WTC11 (cell line): ENCODE results near the gene TMEM52. TPM values are rescaled to one million over a fixed set of nuclear protein-coding genes. Genes with fewer than 3 reads are reported as not detected.

ENCODE experiments used
- ATAC-seq: fragments of 200-7000 bp; cut with Tn5 transposase; 2 replicates; pipeline ENCODE4 v1.10.0; 2021; ENCODE audit warnings: mild to moderate bottlenecking, moderate library complexity
- CTCF ChIA-PET: fragments of 300-600 bp; sonication (Branson Sonifier 250); formaldehyde crosslinking; loops from one replicate; lab custom pipeline; 2021; ENCODE audit warnings: antibody characterized with exemption; lab: Charles Lee
- POLR2A ChIA-PET: fragments of 350-600 bp; sonication (Branson Sonifier 250); formaldehyde crosslinking; loops from one replicate; lab custom pipeline; 2021; ENCODE audit warnings: antibody characterized with exemption; lab: Charles Lee
- DNase-seq: peaks from one replicate; pipeline ENCODE4 v3.0.0; 2021; ENCODE audit warnings: low spot score
- H3K27ac Mint-ChIP-seq: 2 replicates; pipeline ENCODE4 v1.8.0; 2021; ENCODE audit warnings: mixed read lengths
- H3K27me3 Mint-ChIP-seq: 2 replicates; pipeline ENCODE4 v1.8.0; 2021; ENCODE audit warnings: low read depth, mild to moderate bottlenecking, moderate library complexity, mixed read lengths
- H3K36me3 Mint-ChIP-seq: 2 replicates; pipeline ENCODE4 v1.8.0; 2021; ENCODE audit warnings: mixed read lengths
- H3K4me1 Mint-ChIP-seq: 2 replicates; pipeline ENCODE4 v1.8.0; 2022; ENCODE audit warnings: mixed read lengths
- H3K4me3 Mint-ChIP-seq: 2 replicates; pipeline ENCODE4 v1.8.0; 2021; ENCODE audit warnings: mild to moderate bottlenecking, moderate library complexity, mixed read lengths
- H3K9me3 Mint-ChIP-seq: 2 replicates; pipeline ENCODE4 v1.8.0; 2021; ENCODE audit warnings: mixed read lengths
- ATF1 ChIP-seq: sonication (generic); formaldehyde crosslinking; IDR thresholded peaks from 2 replicates; pipeline ENCODE4 v1.8.1; 2023; ENCODE audit warnings: mild to moderate bottlenecking, moderate library complexity, missing genetic modification reagents
- ELF4 ChIP-seq: sonication (generic); formaldehyde crosslinking; IDR thresholded peaks from 2 replicates; pipeline ENCODE4 v1.8.1; 2022; ENCODE audit warnings: low read depth, mild to moderate bottlenecking, moderate library complexity, missing genetic modification reagents
- EMX1 ChIP-seq: fragments of 250-450 bp; sonication (Bioruptor Pico); IDR thresholded peaks from 2 replicates; pipeline ENCODE4 v1.8.0; 2021; ENCODE audit warnings: mild to moderate bottlenecking
- FOXK1 ChIP-seq: sonication (generic); formaldehyde crosslinking; IDR thresholded peaks from 2 replicates; pipeline ENCODE4 v1.8.0; 2022; ENCODE audit warnings: mild to moderate bottlenecking, moderate library complexity, missing genetic modification reagents
- IRF2 ChIP-seq: sonication (generic); formaldehyde crosslinking; IDR thresholded peaks from 2 replicates; pipeline ENCODE4 v1.8.0; 2022; ENCODE audit warnings: low read depth, missing genetic modification reagents, borderline replicate concordance
- NR1H2 ChIP-seq: sonication (generic); formaldehyde crosslinking; IDR thresholded peaks from 2 replicates; pipeline ENCODE4 v1.9.0; 2021; ENCODE audit warnings: mild to moderate bottlenecking, moderate library complexity, missing genetic modification reagents
- NR2C2 ChIP-seq: sonication (generic); formaldehyde crosslinking; IDR thresholded peaks from 2 replicates; pipeline ENCODE4 v1.8.0; 2022; ENCODE audit warnings: mild to moderate bottlenecking, missing genetic modification reagents
- PREB ChIP-seq: sonication (generic); formaldehyde crosslinking; IDR thresholded peaks from 2 replicates; pipeline ENCODE4 v1.8.1; 2022; ENCODE audit warnings: mild to moderate bottlenecking, missing genetic modification reagents, moderate library complexity, borderline replicate concordance
- TCF7 ChIP-seq: sonication (generic); formaldehyde crosslinking; IDR thresholded peaks from 2 replicates; pipeline ENCODE4 v1.8.0; 2022; ENCODE audit warnings: mild to moderate bottlenecking, low read depth, missing genetic modification reagents, moderate library complexity
- ZBTB21 ChIP-seq: sonication (generic); formaldehyde crosslinking; IDR thresholded peaks from 2 replicates; pipeline ENCODE4 v1.8.1; 2023; ENCODE audit warnings: mild to moderate bottlenecking, missing genetic modification reagents, borderline replicate concordance
- ZNF219 ChIP-seq: sonication (generic); formaldehyde crosslinking; IDR thresholded peaks from 2 replicates; pipeline ENCODE4 v1.8.0; 2023; ENCODE audit warnings: missing genetic modification reagents, mild to moderate bottlenecking, borderline replicate concordance
- ZNF232 ChIP-seq: sonication (generic); formaldehyde crosslinking; IDR thresholded peaks from 2 replicates; pipeline ENCODE4 v1.8.0; 2022; ENCODE audit warnings: mild to moderate bottlenecking, missing genetic modification reagents
- ZNF317 ChIP-seq: sonication (generic); formaldehyde crosslinking; IDR thresholded peaks from 2 replicates; pipeline ENCODE4 v1.8.1; 2023; ENCODE audit warnings: low read depth, mild to moderate bottlenecking, moderate library complexity, missing genetic modification reagents, borderline replicate concordance
- ZNF416 ChIP-seq: fragments of 250-450 bp; sonication (Bioruptor Pico); IDR thresholded peaks from 2 replicates; pipeline ENCODE4 v1.9.0; 2021; ENCODE audit warnings: mild to moderate bottlenecking, inconsistent platforms
- ZNF512 ChIP-seq: sonication (generic); formaldehyde crosslinking; IDR thresholded peaks from 2 replicates; pipeline ENCODE4 v1.8.1; 2022; ENCODE audit warnings: missing genetic modification reagents, borderline replicate concordance
- total RNA-seq: library from RNA; stranded (reverse); gene quantifications from 3 replicates; pipeline ENCODE4 v1.2.3, GENCODE V29; 2021
- TF ChIP-seq, protein P1 (sequence below): fragments of 250-450 bp; sonication (Bioruptor Pico); conservative IDR thresholded peaks from 2 replicates; pipeline ENCODE4 v1.9.0; 2021; ENCODE audit warnings: mild to moderate bottlenecking
- TF ChIP-seq, protein P2 (sequence below): fragments of 200-600 bp; IDR thresholded peaks from 2 replicates; pipeline ENCODE4 v1.8.0; 2022; ENCODE audit warnings: antibody characterized with exemption
- TF ChIP-seq, protein P3 (sequence below): sonication (generic); formaldehyde crosslinking; IDR thresholded peaks from 2 replicates; pipeline ENCODE4 v1.8.1; 2022; ENCODE audit warnings: low read depth, missing genetic modification reagents, borderline replicate concordance

Gene TMEM52
- total RNA-seq, 1 experiment from 2014 or later: 21.9 TPM

- CTCF ChIA-PET: interaction anchor here (1.3 to 11.8 kb wide), 9 partner anchors 11 to 173 kb away, joined by 3 to 312 read pairs (median 11); partner anchors contain the start of genes CFAP74, GABRD and PRKCZ
- peaks cover 6% of the 10 kb centered on the region for H3K9me3 Mint-ChIP-seq
- peak overlapping the region; percentile 49 for H3K4me3 Mint-ChIP-seq
- DNase-seq (no peak), ATAC-seq (no peak)
- H3K4me1 Mint-ChIP-seq: peaks cover 20% of the 10 kb centered on the region
- H3K36me3 Mint-ChIP-seq: no peaks in the 10 kb centered on the region
- H3K27me3 Mint-ChIP-seq: no peaks in the 10 kb centered on the region; the same call in none of the 2 replicates
- H3K27ac Mint-ChIP-seq: no peak overlapping the region
- POLR2A ChIA-PET: interaction anchor here (0.5 kb wide), 1 partner anchor 83 kb away, joined by 4 read pairs; no protein-coding TSS in a partner anchor
- TF ChIP-seq, protein P1, sequence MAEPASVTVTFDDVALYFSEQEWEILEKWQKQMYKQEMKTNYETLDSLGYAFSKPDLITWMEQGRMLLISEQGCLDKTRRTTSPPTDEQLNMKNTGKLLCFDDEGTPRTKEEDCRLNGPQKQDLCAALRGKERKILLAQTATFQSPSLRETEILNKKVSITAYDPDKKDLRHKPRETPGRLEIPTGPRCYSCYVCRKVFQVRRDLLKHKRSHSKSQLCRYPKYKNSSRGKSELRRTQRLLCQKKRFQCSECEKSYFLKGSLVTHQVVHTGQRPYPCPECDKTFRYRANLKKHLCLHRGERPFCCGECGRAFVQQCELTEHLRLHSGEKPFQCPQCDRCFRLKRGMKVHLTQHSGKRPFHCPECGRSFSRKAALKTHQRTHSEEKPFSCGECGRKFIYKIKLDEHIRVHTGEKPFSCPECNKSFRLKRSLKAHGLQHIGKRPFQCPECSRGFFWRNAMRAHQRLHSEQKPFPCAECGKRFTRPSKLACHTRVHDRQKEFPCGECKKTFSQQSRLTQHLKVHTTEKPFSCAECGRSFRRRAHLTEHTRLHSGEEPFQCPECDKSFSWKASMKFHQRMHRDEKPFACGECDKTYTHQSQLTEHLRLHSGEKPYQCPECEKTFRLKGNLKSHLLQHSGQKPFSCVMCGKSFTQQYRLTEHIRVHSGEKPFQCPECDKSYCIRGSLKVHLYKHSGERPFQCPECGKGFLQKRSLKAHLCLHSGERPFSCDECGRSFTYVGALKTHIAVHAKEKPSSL (CRISPR knock-in tag): no peak
- TF ChIP-seq, protein P2, sequence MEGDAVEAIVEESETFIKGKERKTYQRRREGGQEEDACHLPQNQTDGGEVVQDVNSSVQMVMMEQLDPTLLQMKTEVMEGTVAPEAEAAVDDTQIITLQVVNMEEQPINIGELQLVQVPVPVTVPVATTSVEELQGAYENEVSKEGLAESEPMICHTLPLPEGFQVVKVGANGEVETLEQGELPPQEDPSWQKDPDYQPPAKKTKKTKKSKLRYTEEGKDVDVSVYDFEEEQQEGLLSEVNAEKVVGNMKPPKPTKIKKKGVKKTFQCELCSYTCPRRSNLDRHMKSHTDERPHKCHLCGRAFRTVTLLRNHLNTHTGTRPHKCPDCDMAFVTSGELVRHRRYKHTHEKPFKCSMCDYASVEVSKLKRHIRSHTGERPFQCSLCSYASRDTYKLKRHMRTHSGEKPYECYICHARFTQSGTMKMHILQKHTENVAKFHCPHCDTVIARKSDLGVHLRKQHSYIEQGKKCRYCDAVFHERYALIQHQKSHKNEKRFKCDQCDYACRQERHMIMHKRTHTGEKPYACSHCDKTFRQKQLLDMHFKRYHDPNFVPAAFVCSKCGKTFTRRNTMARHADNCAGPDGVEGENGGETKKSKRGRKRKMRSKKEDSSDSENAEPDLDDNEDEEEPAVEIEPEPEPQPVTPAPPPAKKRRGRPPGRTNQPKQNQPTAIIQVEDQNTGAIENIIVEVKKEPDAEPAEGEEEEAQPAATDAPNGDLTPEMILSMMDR: no peak
- no peak for TF ChIP-seq NR2C2
- no peak for TF ChIP-seq IRF2 (CRISPR knock-in tag)
- TF ChIP-seq TCF7 (CRISPR knock-in tag): no peak
- TF ChIP-seq FOXK1: no peak
- TF ChIP-seq, protein P3, sequence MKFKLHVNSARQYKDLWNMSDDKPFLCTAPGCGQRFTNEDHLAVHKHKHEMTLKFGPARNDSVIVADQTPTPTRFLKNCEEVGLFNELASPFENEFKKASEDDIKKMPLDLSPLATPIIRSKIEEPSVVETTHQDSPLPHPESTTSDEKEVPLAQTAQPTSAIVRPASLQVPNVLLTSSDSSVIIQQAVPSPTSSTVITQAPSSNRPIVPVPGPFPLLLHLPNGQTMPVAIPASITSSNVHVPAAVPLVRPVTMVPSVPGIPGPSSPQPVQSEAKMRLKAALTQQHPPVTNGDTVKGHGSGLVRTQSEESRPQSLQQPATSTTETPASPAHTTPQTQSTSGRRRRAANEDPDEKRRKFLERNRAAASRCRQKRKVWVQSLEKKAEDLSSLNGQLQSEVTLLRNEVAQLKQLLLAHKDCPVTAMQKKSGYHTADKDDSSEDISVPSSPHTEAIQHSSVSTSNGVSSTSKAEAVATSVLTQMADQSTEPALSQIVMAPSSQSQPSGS (CRISPR knock-in tag): no peak
- TF ChIP-seq ZNF416: no peak
Measured at GRCh38 chr1:1959459-1959839, 40.4 kb upstream of the TMEM52 start.

DNA sequence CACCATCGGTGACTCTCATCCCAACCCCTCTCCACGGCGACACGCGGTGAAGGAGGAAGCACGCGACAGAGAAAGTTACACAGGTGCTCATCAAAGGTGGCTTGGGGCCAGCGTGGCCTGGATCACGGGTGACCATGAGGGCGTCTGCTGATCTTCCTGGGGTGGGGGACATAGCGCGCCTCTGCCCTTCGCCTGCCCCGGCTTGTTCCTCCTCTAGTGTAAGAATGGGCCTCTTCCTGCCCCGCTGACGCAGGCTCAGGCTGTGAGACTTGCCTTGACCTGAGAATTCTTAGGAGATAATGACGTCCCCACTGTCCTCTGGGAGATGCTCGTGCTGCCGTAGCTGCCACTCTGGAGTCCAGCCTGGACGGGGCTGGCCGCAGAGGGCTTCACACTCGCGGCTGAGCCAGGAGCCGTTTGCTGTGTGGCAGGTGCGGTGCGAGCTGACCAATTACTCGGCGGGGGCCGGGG is 39.0 kb upstream of the TMEM52 start:
- POLR2A ChIA-PET: no interaction called here
- Mint-ChIP-seq H3K36me3 (no peaks in the 10 kb centered on the region), H3K9me3 (peaks cover 6% of the 10 kb centered on the region)
- TF ChIP-seq ZBTB21: no peak
- TF ChIP-seq ZNF512 (CRISPR knock-in tag): no peak
- no peak for TF ChIP-seq ZNF232 (CRISPR knock-in tag)
- no peak for TF ChIP-seq PREB (CRISPR knock-in tag)
- TF ChIP-seq ATF1 (CRISPR knock-in tag): no peak
- TF ChIP-seq, all 79 proteins: peak for 0
- DNase-seq (no peak), ATAC-seq (no peak)
- H3K27ac Mint-ChIP-seq: no peak overlapping the region; the same call in 1 of the 2 replicates
- H3K4me3 Mint-ChIP-seq: no peak overlapping the region
- CTCF ChIA-PET: interaction anchor here (4.0 to 11.8 kb wide), 2 partner anchors 13 to 87 kb away, joined by 43 to 312 read pairs; partner anchors contain the start of gene PRKCZ
- peaks cover 20% of the 10 kb centered on the region for H3K4me1 Mint-ChIP-seq
- H3K27me3 Mint-ChIP-seq: no peaks in the 10 kb centered on the region; the same call in none of the 2 replicates

- no peaks in the 10 kb centered on the region for H3K36me3 Mint-ChIP-seq
- peaks cover 20% of the 10 kb centered on the region for H3K4me1 Mint-ChIP-seq
- DNase-seq (no peak), ATAC-seq (no peak)
- no peaks in the 10 kb centered on the region; the same call in none of the 2 replicates for H3K27me3 Mint-ChIP-seq
- CTCF ChIA-PET: interaction anchor here (1.1 to 11.8 kb wide), 3 partner anchors 13 to 87 kb away, joined by 3 to 312 read pairs (median 4); partner anchors contain the start of gene PRKCZ
- POLR2A ChIA-PET: no interaction called here
- H3K9me3 Mint-ChIP-seq: peaks cover 6% of the 10 kb centered on the region
- no peak overlapping the region for H3K4me3 Mint-ChIP-seq
- no peak overlapping the region for H3K27ac Mint-ChIP-seq
- TF ChIP-seq ELF4: no peak
- TF ChIP-seq EMX1 (CRISPR knock-in tag): no peak
- TF ChIP-seq NR1H2 (CRISPR knock-in tag): no peak
- TF ChIP-seq ZNF317 (CRISPR knock-in tag): no peak
- TF ChIP-seq ZNF219: no peak
- TF ChIP-seq ZNF512 (CRISPR knock-in tag): no peak
Measured at GRCh38 chr1:1957533-1957961, 38.5 kb upstream of the TMEM52 start.
